Mesenchymal stem cell (in vitro differentiated cells and primary cell): ENCODE data around the gene CD79B.
"Not testable (repeated sequence)": the region's sequence is repeated elsewhere in the genome, so short reads cannot be mapped to it uniquely, and the experiment has no call there.

Experiments
- DNase-seq: peaks from one replicate; pipeline ENCODE4 v3.0.0-alpha.2; 2013
- H2AFZ ChIP-seq: one replicate; pipeline ENCODE4 v1.6.1; 2013; ENCODE audit warnings: low read depth, mild to moderate bottlenecking, control low read depth, inconsistent platforms, low read length, moderate library complexity
- H2AK5ac ChIP-seq: 2 replicates; pipeline ENCODE4 v1.6.1; 2013; ENCODE audit warnings: low read length, moderate library complexity, mild to moderate bottlenecking, inconsistent platforms; ENCODE audit not compliant: severe bottlenecking
- H2BK120ac ChIP-seq: one replicate; pipeline ENCODE4 v1.6.1; 2013; ENCODE audit warnings: low read depth, mild to moderate bottlenecking, inconsistent platforms, low read length, moderate library complexity
- H2BK12ac ChIP-seq, 2 experiments: one replicate each; pipeline ENCODE4 v1.6.1; 2013; ENCODE audit warnings: inconsistent platforms in 2 of 2, low read length in 2 of 2, mild to moderate bottlenecking in 2 of 2, moderate library complexity in 2 of 2, control low read depth in 1 of 2
- H2BK15ac ChIP-seq: one replicate; pipeline ENCODE4 v1.6.1; 2013; ENCODE audit warnings: mild to moderate bottlenecking, low read depth, inconsistent platforms; ENCODE audit not compliant: poor library complexity, severe bottlenecking
- H2BK5ac ChIP-seq: 2 replicates; pipeline ENCODE4 v1.6.1; 2013; ENCODE audit warnings: low read depth, mild to moderate bottlenecking, low read length, control low read depth, inconsistent platforms; ENCODE audit not compliant: poor library complexity, severe bottlenecking
- H3K14ac ChIP-seq, 2 experiments: one replicate each; pipeline ENCODE4 v1.6.1; 2013; ENCODE audit warnings: inconsistent platforms in 2 of 2, low read length in 2 of 2, control low read depth in 1 of 2, mild to moderate bottlenecking in 1 of 2, moderate library complexity in 1 of 2
- H3K18ac ChIP-seq, 2 experiments: one replicate each; pipeline ENCODE4 v1.6.1; 2013; ENCODE audit warnings: inconsistent platforms in 2 of 2, low read length in 2 of 2, control low read depth in 1 of 2, low read depth in 1 of 2, mild to moderate bottlenecking in 1 of 2
- H3K23ac ChIP-seq, 2 experiments: one replicate each; pipeline ENCODE4 v1.6.1; 2013; ENCODE audit warnings: inconsistent platforms in 2 of 2, low read length in 2 of 2, mild to moderate bottlenecking in 2 of 2, moderate library complexity in 2 of 2, control low read depth in 1 of 2
- H3K27ac ChIP-seq: 2 replicates; pipeline ENCODE4 v1.5.1; 2013; ENCODE audit warnings: mild to moderate bottlenecking, moderate library complexity, low read length, control low read depth, inconsistent platforms; ENCODE audit not compliant: poor library complexity, severe bottlenecking
- H3K27me3 ChIP-seq, 2 experiments: 2 replicates each; pipeline versions ENCODE4 v1.6.1 to v1.7.0; 2013; ENCODE audit warnings: low read length in 2 of 2, mild to moderate bottlenecking in 2 of 2, moderate library complexity in 2 of 2, control low read depth in 1 of 2, inconsistent platforms in 1 of 2; ENCODE audit not compliant: control insufficient read depth in 1 of 2, insufficient read depth in 1 of 2
- H3K36me3 ChIP-seq, 2 experiments: 2 replicates each; pipeline versions ENCODE4 v1.6.1 to v1.7.0; 2013; ENCODE audit warnings: low read length in 2 of 2, control low read depth in 1 of 2, inconsistent platforms in 1 of 2, low read depth in 1 of 2, mild to moderate bottlenecking in 1 of 2; ENCODE audit not compliant: insufficient read depth in 2 of 2, control insufficient read depth in 1 of 2
- H3K4ac ChIP-seq, 2 experiments: one replicate each; pipeline ENCODE4 v1.6.1; 2013; ENCODE audit warnings: inconsistent platforms in 2 of 2, low read length in 2 of 2, mild to moderate bottlenecking in 2 of 2, moderate library complexity in 2 of 2, control low read depth in 1 of 2, low read depth in 1 of 2
- H3K4me1 ChIP-seq: 2 replicates; pipeline ENCODE4 v1.6.1; 2013; ENCODE audit warnings: low read depth, low read length, control low read depth; ENCODE audit not compliant: control insufficient read depth, insufficient read depth
- H3K4me2 ChIP-seq: 2 replicates; pipeline ENCODE4 v1.6.1; 2013; ENCODE audit warnings: low read length, mild to moderate bottlenecking, inconsistent platforms; ENCODE audit not compliant: poor library complexity, severe bottlenecking
- H3K4me3 ChIP-seq, 2 experiments: 2 replicates each; pipeline versions ENCODE4 v1.5.1 to v1.7.0; 2013; ENCODE audit warnings: low read length in 2 of 2, mild to moderate bottlenecking in 2 of 2, control low read depth in 1 of 2, low read depth in 1 of 2; ENCODE audit not compliant: insufficient read depth in 1 of 2
- H3K79me1 ChIP-seq: replicated peaks from 2 replicates; pipeline ENCODE4 v1.6.1; 2013; ENCODE audit warnings: mild to moderate bottlenecking, control low read depth, low read length, inconsistent platforms; ENCODE audit not compliant: poor library complexity, severe bottlenecking
- H3K9ac ChIP-seq: 2 replicates; pipeline ENCODE4 v1.7.0; 2013; ENCODE audit warnings: mild to moderate bottlenecking, low read length, moderate library complexity
- H3K9me3 ChIP-seq: 2 replicates; pipeline ENCODE4 v1.7.0; 2013; ENCODE audit warnings: mild to moderate bottlenecking, low read length; ENCODE audit not compliant: control insufficient read depth
- H4K8ac ChIP-seq: one replicate; pipeline ENCODE4 v1.6.1; 2013; ENCODE audit warnings: inconsistent platforms, mild to moderate bottlenecking, low read length, moderate library complexity
- H4K91ac ChIP-seq: one replicate; pipeline ENCODE4 v1.6.1; 2013; ENCODE audit warnings: mild to moderate bottlenecking, low read length, inconsistent platforms
- WGBS: methylation state at CpG from one replicate; pipeline ENCODE4 v1.1.7; 2013; ENCODE audit warnings: mixed read lengths; 5-methylcytosine and 5-hydroxymethylcytosine counted together

CD79B gene

GRCh38 chr17:63915753-63916152 is 16.4 kb downstream of the CD79B start:
- not testable (repeated sequence) for H3K79me1 ChIP-seq, H2AFZ ChIP-seq, H3K9me3 ChIP-seq, H3K14ac ChIP-seq, H3K4me1 ChIP-seq, H4K91ac ChIP-seq, H2BK120ac ChIP-seq, H3K4me2 ChIP-seq, H2BK15ac ChIP-seq, H4K8ac ChIP-seq, H2BK12ac ChIP-seq, H3K23ac ChIP-seq, H3K27ac ChIP-seq, H2BK5ac ChIP-seq, H3K18ac ChIP-seq, H3K4me3 ChIP-seq, H3K9ac ChIP-seq, DNase-seq, H2AK5ac ChIP-seq, H3K36me3 ChIP-seq, H3K4ac ChIP-seq
- peaks cover 46 to 68% of the 10 kb centered on the region in 2 experiments for H3K27me3 ChIP-seq
- WGBS, result 86% methylated on average over 9 of the region's 10 CpGs

GRCh38 chr17:63914471-63914870 is 17.7 kb downstream of the CD79B start:
- Histone ChIP-seq H3K4me2 (no peak overlapping the region), H3K9me3 (no peaks in the 10 kb centered on the region), H2AK5ac (no peak overlapping the region), H3K4ac (no peak overlapping the region), H2AFZ (no peak overlapping the region), H4K91ac (no peak overlapping the region), H3K23ac (no peak overlapping the region), H3K79me1 (no peaks in the 10 kb centered on the region), H3K18ac (no peak overlapping the region), H3K4me3 (no peak overlapping the region), H2BK12ac (no peak overlapping the region), H4K8ac (no peak overlapping the region), H2BK15ac (no peak overlapping the region), H3K36me3 (no peaks in the 10 kb centered on the region), H3K9ac (no peak overlapping the region), H3K27me3 (peaks cover 51 to 79% of the 10 kb centered on the region in 2 experiments), H3K14ac (no peak overlapping the region), H3K27ac (no peak overlapping the region), H2BK120ac (no peak overlapping the region), H3K4me1 (no peaks in the 10 kb centered on the region), H2BK5ac (no peak overlapping the region)
- no peak for DNase-seq
- 91% methylated on average over 7 of the region's 7 CpGs for WGBS

GRCh38 chr17:63911657-63912100 is 20.5 kb downstream of the CD79B start:
- no peaks in the 10 kb centered on the region for H3K4me1 ChIP-seq
- no peak overlapping the region for H3K23ac ChIP-seq
- peak; percentile 28 for DNase-seq
- no peak overlapping the region for H3K27ac ChIP-seq
- H3K9ac ChIP-seq, result no peak overlapping the region
- no peak overlapping the region for H2BK12ac ChIP-seq
- no peak overlapping the region for H3K4me3 ChIP-seq
- H3K79me1 ChIP-seq, result no peaks in the 10 kb centered on the region
- no peak overlapping the region for H2AK5ac ChIP-seq
- no peak overlapping the region for H3K4me2 ChIP-seq
- H3K14ac ChIP-seq, result no peak overlapping the region
- no peaks in the 10 kb centered on the region for H3K9me3 ChIP-seq
- no peak overlapping the region for H2AFZ ChIP-seq
- H2BK5ac ChIP-seq, result no peak overlapping the region
- H3K18ac ChIP-seq, result no peak overlapping the region
- 54% methylated on average over 7 of the region's 8 CpGs for WGBS
- no peak overlapping the region for H4K91ac ChIP-seq
- H2BK15ac ChIP-seq, result no peak overlapping the region
- H2BK120ac ChIP-seq, result no peak overlapping the region
- no peaks in the 10 kb centered on the region for H3K36me3 ChIP-seq
- no peak overlapping the region for H4K8ac ChIP-seq
- peaks cover 39 to 67% of the 10 kb centered on the region in 2 experiments for H3K27me3 ChIP-seq
- H3K4ac ChIP-seq, result no peak overlapping the region

- Histone ChIP-seq H4K91ac (no peak within 1 kb of the TSS), H3K23ac (no peak within 1 kb of the TSS), H3K18ac (no peak within 1 kb of the TSS), H2BK5ac (no peak within 1 kb of the TSS), H3K4ac (no peak within 1 kb of the TSS), H3K27me3 (peaks cover 34 to 61% of the 10 kb centered on the region in 2 experiments), H3K4me2 (no peak within 1 kb of the TSS), H3K27ac (no peak within 1 kb of the TSS), H3K9ac (no peak within 1 kb of the TSS), H3K4me3 (no peak within 1 kb of the TSS), H3K79me1 (no peaks in the 10 kb centered on the region), H3K9me3 (no peaks in the 10 kb centered on the region), H3K4me1 (no peaks in the 10 kb centered on the region), H3K14ac (no peak within 1 kb of the TSS), H4K8ac (no peak within 1 kb of the TSS), H2AFZ (no peak within 1 kb of the TSS), H2BK15ac (no peak within 1 kb of the TSS), H2BK120ac (no peak within 1 kb of the TSS), H2AK5ac (no peak within 1 kb of the TSS), H2BK12ac (no peak within 1 kb of the TSS), H3K36me3 (no peaks in the 10 kb centered on the region)
- DNase-seq, result no peak
- WGBS, result 56% methylated on average over 13 of the region's 15 CpGs
Measured at GRCh38 chr17:63911041-63911635, 21.0 kb downstream of the CD79B start, which contains the start of gene CSHL1. CSHL1 (minus strand) TSS chr17:63911258; CDS start chr17:63911196, 62 bp downstream.
